Peyer's patch (tissue), 4 donors: ENCODE data around the gene RRP9.

Experiments
- POLR2A ChIP-seq, 2 donors: fragments of 450-650 bp; IDR thresholded peaks; one replicate each; pipeline ENCODE4 v1.5.1; 2017; ENCODE audit warnings: antibody characterized with exemption in 2 of 2, mild to moderate bottlenecking in 2 of 2, moderate library complexity in 2 of 2
- TF ChIP-seq, protein P1 (sequence below), 6 experiments: fragments of 450-650 bp in 4 of 6; fragments of 200-600 bp in 2 of 6; sonication (generic) in 1 of 6; IDR thresholded peaks; one replicate each; pipeline ENCODE4 v1.5.1; 2017 to 2019; ENCODE audit warnings: antibody characterized with exemption in 6 of 6, mild to moderate bottlenecking in 3 of 6, moderate library complexity in 1 of 6

DNA sequence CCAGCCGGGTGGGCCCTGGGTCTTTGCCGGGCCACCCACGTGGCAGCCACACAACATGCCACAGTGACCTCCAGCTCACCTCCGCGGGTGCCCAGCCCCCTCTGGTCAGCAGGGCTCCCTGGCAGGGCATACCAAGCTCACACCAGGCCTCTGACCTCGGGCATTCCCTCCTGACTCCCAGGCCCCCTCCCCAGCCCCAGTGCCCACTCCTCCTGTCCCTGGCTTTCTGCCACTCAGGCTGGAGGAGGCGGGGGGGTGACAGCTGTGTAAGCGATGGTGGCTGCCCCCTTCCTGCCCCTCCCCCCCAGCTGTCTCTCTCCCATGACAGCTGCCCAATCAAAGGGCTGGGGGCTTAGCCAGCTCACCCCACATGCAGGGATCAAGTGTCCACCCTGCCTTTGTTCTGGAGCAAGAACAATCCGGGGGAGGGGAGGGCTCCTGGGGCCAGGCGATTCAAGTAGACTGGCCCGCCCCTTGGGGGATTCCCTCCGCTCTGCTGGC is 22.3 kb upstream of the RRP9 start:
- TF ChIP-seq, protein P1, sequence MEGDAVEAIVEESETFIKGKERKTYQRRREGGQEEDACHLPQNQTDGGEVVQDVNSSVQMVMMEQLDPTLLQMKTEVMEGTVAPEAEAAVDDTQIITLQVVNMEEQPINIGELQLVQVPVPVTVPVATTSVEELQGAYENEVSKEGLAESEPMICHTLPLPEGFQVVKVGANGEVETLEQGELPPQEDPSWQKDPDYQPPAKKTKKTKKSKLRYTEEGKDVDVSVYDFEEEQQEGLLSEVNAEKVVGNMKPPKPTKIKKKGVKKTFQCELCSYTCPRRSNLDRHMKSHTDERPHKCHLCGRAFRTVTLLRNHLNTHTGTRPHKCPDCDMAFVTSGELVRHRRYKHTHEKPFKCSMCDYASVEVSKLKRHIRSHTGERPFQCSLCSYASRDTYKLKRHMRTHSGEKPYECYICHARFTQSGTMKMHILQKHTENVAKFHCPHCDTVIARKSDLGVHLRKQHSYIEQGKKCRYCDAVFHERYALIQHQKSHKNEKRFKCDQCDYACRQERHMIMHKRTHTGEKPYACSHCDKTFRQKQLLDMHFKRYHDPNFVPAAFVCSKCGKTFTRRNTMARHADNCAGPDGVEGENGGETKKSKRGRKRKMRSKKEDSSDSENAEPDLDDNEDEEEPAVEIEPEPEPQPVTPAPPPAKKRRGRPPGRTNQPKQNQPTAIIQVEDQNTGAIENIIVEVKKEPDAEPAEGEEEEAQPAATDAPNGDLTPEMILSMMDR (IDR thresholded peaks at IDR 0.05): no peak
- no peak for TF ChIP-seq POLR2A (IDR thresholded peaks at IDR 0.05)
